GM21447 (cell line): ENCODE results near the gene SLC16A7.
"Not testable (repeated sequence)": the region's sequence is repeated elsewhere in the genome, so short reads cannot be mapped to it uniquely, and the experiment has no call there.

Source experiments
- ATAC-seq: cut with Tn5 transposase; IDR thresholded peaks from one replicate; pipeline ENCODE4 v1.9.1; 2021; ENCODE audit not compliant: unreplicated experiment

The SLC16A7 gene

GRCh38 chr12:59595883-59596540 is at the start of gene SLC16A7:
Gene SLC16A7, plus strand, starts transcription at chr12:59596029. Its CDS starts 108,773 bp downstream, at chr12:59704802.
- ATAC-seq, result peak; percentile 56

GRCh38 chr12:59548930-59549329 is 46.9 kb upstream of the SLC16A7 start:
- ATAC-seq, result no peak

- ATAC-seq, result no peak
Observed at GRCh38 chr12:59559696-59560095, 36.1 kb upstream of the SLC16A7 start.

- no peak for ATAC-seq
Observed at GRCh38 chr12:59570145-59570544, 25.7 kb upstream of the SLC16A7 start.

- no peak for ATAC-seq
Observed at GRCh38 chr12:59574406-59574805, 21.4 kb upstream of the SLC16A7 start.

GRCh38 chr12:59575826-59576225 is 20.0 kb upstream of the SLC16A7 start:
- no peak for ATAC-seq

GRCh38 chr12:59578254-59578653 is 17.6 kb upstream of the SLC16A7 start:
- no peak for ATAC-seq

- ATAC-seq, result no peak
Observed at GRCh38 chr12:59579631-59580030, 16.2 kb upstream of the SLC16A7 start.

GRCh38 chr12:59580050-59580449 is 15.8 kb upstream of the SLC16A7 start:
- no peak for ATAC-seq

GRCh38 chr12:59583003-59583712 is 12.7 kb upstream of the SLC16A7 start:
- no peak for ATAC-seq

- no peak for ATAC-seq
Observed at GRCh38 chr12:59587710-59588109, 8.1 kb upstream of the SLC16A7 start.

GRCh38 chr12:59593761-59594160 is 2.1 kb upstream of the SLC16A7 start:
- no peak for ATAC-seq

- no peak for ATAC-seq
Observed at GRCh38 chr12:59594943-59595500, 807 bp upstream of the SLC16A7 start.

- ATAC-seq, result no peak
Observed at GRCh38 chr12:59595565-59595882, 305 bp upstream of the SLC16A7 start.

GRCh38 chr12:59597385-59597781 is 1.6 kb downstream of the SLC16A7 start:
- ATAC-seq, result peak; percentile 47

- no peak for ATAC-seq
Observed at GRCh38 chr12:59600171-59600570, 4.3 kb downstream of the SLC16A7 start.

- ATAC-seq, result no peak
Observed at GRCh38 chr12:59603754-59604153, 7.9 kb downstream of the SLC16A7 start.

GRCh38 chr12:59612823-59613434 is 17.1 kb downstream of the SLC16A7 start:
- not testable (repeated sequence) for ATAC-seq

GRCh38 chr12:59615392-59616165 is 19.8 kb downstream of the SLC16A7 start:
- no peak for ATAC-seq

- ATAC-seq, result no peak
Observed at GRCh38 chr12:59619461-59620240, 23.8 kb downstream of the SLC16A7 start.
